ENCODE measurements around the gene SLC12A4. TPM values are rescaled to one million over a fixed set of nuclear protein-coding genes. Genes with fewer than 3 reads are reported as not detected.

Gene SLC12A4
- total RNA-seq, 2 experiments from 2014 or later: 15.1 to 17.7 TPM

GRCh38 chr16:67948015-67948414, 20.4 kb downstream of the SLC12A4 start:
- intact Hi-C loops (cut with DNase I, micrococcal nuclease): no loop called here
- Mint-ChIP-seq H3K4me3 (no peak overlapping the region), H3K36me3 (ENCODE audit: low read depth) (peaks cover 11% of the 10 kb centered on the region), H3K27me3 (no peaks in the 10 kb centered on the region), H3K4me1 (ENCODE audit: low read depth) (no peaks in the 10 kb centered on the region), H3K27ac (no peak overlapping the region), H3K9me3 (no peaks in the 10 kb centered on the region)
- no peak for DNase-seq
- no peaks in the 10 kb centered on the region for H3K27me3 ChIP-seq (ENCODE audit: control insufficient read depth in 1 of 2, insufficient read depth in 2 of 2, low read length in 2 of 2)
- peaks cover 52% of the 10 kb centered on the region for H3K36me3 ChIP-seq (ENCODE audit: insufficient read depth, low read length)
- ChIA-PET POLR2A (no interaction called here), CTCF (no interaction called here)
- peaks cover 2% of the 10 kb centered on the region for H3K4me1 ChIP-seq (ENCODE audit: insufficient read depth, low read length)
- no peak overlapping the region for H3K27ac ChIP-seq (ENCODE audit: low read depth in 1 of 2, low read length in 2 of 2)
- H3K9me3 ChIP-seq (ENCODE audit: control insufficient read depth in 1 of 2, insufficient read depth in 1 of 2, low read length in 2 of 2): no peaks in the 10 kb centered on the region
- no peak for ATAC-seq (ENCODE audit: poor library complexity)
- H3K4me3 ChIP-seq (ENCODE audit: low read length): no peak overlapping the region
- no peak for TF ChIP-seq CTCF (IDR thresholded peaks at IDR 0.05)

GRCh38 chr16:67946966-67947558, 21.4 kb downstream of the SLC12A4 start:
- ChIA-PET CTCF (no interaction called here), POLR2A (interaction anchor here (1.0 to 1.4 kb wide), 2 partner anchors 11 to 113 kb away, joined by 3 to 4 read pairs; no protein-coding TSS in a partner anchor)
- Mint-ChIP-seq H3K4me3 (no peak overlapping the region), H3K27me3 (no peaks in the 10 kb centered on the region), H3K4me1 (ENCODE audit: low read depth) (peaks cover 3% of the 10 kb centered on the region), H3K9me3 (no peaks in the 10 kb centered on the region), H3K36me3 (ENCODE audit: low read depth) (peaks cover 14% of the 10 kb centered on the region), H3K27ac (no peak overlapping the region)
- TF ChIP-seq CTCF (IDR thresholded peaks at IDR 0.05): no peak
- Histone ChIP-seq H3K9me3 (ENCODE audit: control insufficient read depth in 1 of 2, insufficient read depth in 1 of 2, low read length in 2 of 2) (no peaks in the 10 kb centered on the region), H3K36me3 (ENCODE audit: insufficient read depth, low read length) (peaks cover 57% of the 10 kb centered on the region), H3K4me3 (ENCODE audit: low read length) (no peak overlapping the region), H3K27ac (ENCODE audit: low read depth in 1 of 2, low read length in 2 of 2) (no peak overlapping the region), H3K4me1 (ENCODE audit: insufficient read depth, low read length) (peaks cover 11% of the 10 kb centered on the region), H3K27me3 (ENCODE audit: control insufficient read depth in 1 of 2, insufficient read depth in 2 of 2, low read length in 2 of 2) (no peaks in the 10 kb centered on the region)
- ATAC-seq (ENCODE audit: poor library complexity): no peak
- DNase-seq: no peak
- intact Hi-C loops (cut with DNase I, micrococcal nuclease): no loop called here

GRCh38 chr16:67946128-67946569, 22.3 kb downstream of the SLC12A4 start:
- no peak for TF ChIP-seq CTCF (IDR thresholded peaks at IDR 0.05)
- DNase-seq: no peak
- peaks cover 50% of the 10 kb centered on the region for H3K36me3 ChIP-seq (ENCODE audit: insufficient read depth, low read length)
- ChIA-PET POLR2A (interaction anchor here (0.6 to 1.4 kb wide), 2 partner anchors 8 to 10 kb away, joined by 3 to 4 read pairs; no protein-coding TSS in a partner anchor), CTCF (no interaction called here)
- no peaks in the 10 kb centered on the region for H3K27me3 Mint-ChIP-seq
- no peak overlapping the region for H3K27ac ChIP-seq (ENCODE audit: low read depth in 1 of 2, low read length in 2 of 2)
- no peaks in the 10 kb centered on the region for H3K27me3 ChIP-seq (ENCODE audit: control insufficient read depth in 1 of 2, insufficient read depth in 2 of 2, low read length in 2 of 2)
- H3K9me3 ChIP-seq (ENCODE audit: control insufficient read depth in 1 of 2, insufficient read depth in 1 of 2, low read length in 2 of 2): no peaks in the 10 kb centered on the region
- H3K9me3 Mint-ChIP-seq: no peaks in the 10 kb centered on the region
- H3K36me3 Mint-ChIP-seq (ENCODE audit: low read depth): peaks cover 15% of the 10 kb centered on the region
- H3K27ac Mint-ChIP-seq: no peak overlapping the region
- H3K4me1 Mint-ChIP-seq (ENCODE audit: low read depth): peaks cover 11% of the 10 kb centered on the region
- intact Hi-C loops (cut with DNase I, micrococcal nuclease): no loop called here
- H3K4me1 ChIP-seq (ENCODE audit: insufficient read depth, low read length): peaks cover 20% of the 10 kb centered on the region
- H3K4me3 Mint-ChIP-seq: no peak overlapping the region
- no peak overlapping the region for H3K4me3 ChIP-seq (ENCODE audit: low read length)
- ATAC-seq (ENCODE audit: poor library complexity): no peak
